ENCODE measurements around the gene SERPINA12. TPM values are rescaled to one million over a fixed set of nuclear protein-coding genes. Genes with fewer than 3 reads are reported as not detected.

SERPINA12 gene
- total and polyA plus RNA-seq, 8 donors, result not detected

- no peaks in the 10 kb centered on the region for H3K27me3 ChIP-seq
- intact Hi-C loops (cut with DNase I), result no loop called here
- H3K9me3 ChIP-seq, result no peaks in the 10 kb centered on the region
- DNase-seq, result no peak
- no peak for FAIRE-seq
- H3K4me1 ChIP-seq, result no peaks in the 10 kb centered on the region
- H3K4me3 ChIP-seq, result no peak overlapping the region
- 61 to 73% methylated on average over 3 of the region's 3 CpGs for WGBS, 2 donors
- no peak for TF ChIP-seq CTCF (IDR thresholded peaks at IDR 0.05)
- H3K27ac ChIP-seq, result no peak overlapping the region
- no peak for ATAC-seq
- H3K36me3 ChIP-seq, result no peaks in the 10 kb centered on the region
Measured at GRCh38 chr14:94466706-94467370, 42.4 kb downstream of the SERPINA12 start.

GRCh38 chr14:94465042-94465441 lies 44.2 kb downstream of the SERPINA12 start:
- Histone ChIP-seq H3K4me3 (no peak overlapping the region), H3K36me3 (no peaks in the 10 kb centered on the region), H3K27me3 (no peaks in the 10 kb centered on the region), H3K27ac (no peak overlapping the region), H3K4me1 (no peaks in the 10 kb centered on the region), H3K9me3 (no peaks in the 10 kb centered on the region)
- DNase-seq (no peak), FAIRE-seq (no peak), ATAC-seq (no peak)
- 66 to 87% methylated on average over 5 of the region's 5 CpGs for WGBS, 2 donors
- TF ChIP-seq CTCF (IDR thresholded peaks at IDR 0.05), result no peak
- intact Hi-C loops (cut with DNase I), result no loop called here

- 75 to 84% methylated on average over 5 of the region's 5 CpGs for WGBS, 2 donors
- Histone ChIP-seq H3K27me3 (no peaks in the 10 kb centered on the region), H3K4me3 (no peak overlapping the region), H3K27ac (no peak overlapping the region), H3K36me3 (no peaks in the 10 kb centered on the region), H3K4me1 (no peaks in the 10 kb centered on the region), H3K9me3 (no peaks in the 10 kb centered on the region)
- DNase-seq, result no peak
- intact Hi-C loops (cut with DNase I), result no loop called here
- TF ChIP-seq CTCF (IDR thresholded peaks at IDR 0.05), result no peak
- FAIRE-seq, result no peak
- ATAC-seq, result no peak
Measured at GRCh38 chr14:94464290-94464689, 45.0 kb downstream of the SERPINA12 start.

GRCh38 chr14:94462763-94463572 lies 46.3 kb downstream of the SERPINA12 start:
- Histone ChIP-seq H3K36me3 (no peaks in the 10 kb centered on the region), H3K27me3 (no peaks in the 10 kb centered on the region), H3K4me1 (no peaks in the 10 kb centered on the region), H3K4me3 (no peak overlapping the region), H3K9me3 (no peaks in the 10 kb centered on the region), H3K27ac (no peak overlapping the region)
- 83 to 91% methylated on average over 7 of the region's 7 CpGs for WGBS, 2 donors
- intact Hi-C loops (cut with DNase I), result no loop called here
- DNase-seq, result no peak
- no peak for FAIRE-seq
- ATAC-seq, result no peak
- TF ChIP-seq CTCF (IDR thresholded peaks at IDR 0.05), result no peak

- Histone ChIP-seq H3K27me3 (no peaks in the 10 kb centered on the region), H3K27ac (no peak overlapping the region), H3K9me3 (no peaks in the 10 kb centered on the region), H3K4me1 (no peaks in the 10 kb centered on the region), H3K4me3 (no peak overlapping the region), H3K36me3 (no peaks in the 10 kb centered on the region)
- ATAC-seq, result no peak
- WGBS, 2 donors, result 80 to 84% methylated on average over 6 of the region's 6 CpGs
- TF ChIP-seq CTCF (IDR thresholded peaks at IDR 0.05), result no peak
- FAIRE-seq, result no peak
- intact Hi-C loops (cut with DNase I), result no loop called here
- DNase-seq, result no peak
Measured at GRCh38 chr14:94462219-94462551, 47.1 kb downstream of the SERPINA12 start.

Data from pancreas (tissue), 10 donors.